GM13976 (cell line): Measurements from ENCODE around the gene RHOF.
A peak's percentile ranks its signal among the peaks of the same experiment; 100 is the strongest.

Source experiments
- DNase-seq: peaks from one replicate; pipeline ENCODE4 v3.0.0; 2012; ENCODE audit warnings: low spot score
- CTCF ChIP-seq: IDR thresholded peaks from 2 replicates; pipeline ENCODE4 v1.5.1; 2012; ENCODE audit warnings: borderline replicate concordance, mild to moderate bottlenecking; ENCODE audit not compliant: insufficient read depth; ENCODE audit errors: extremely low read depth, missing control alignments, control extremely low read depth
- in situ Hi-C: fragments of 300-500 bp; cut with MboI; formaldehyde crosslinking; loops from one replicate; pipeline ENCODE4 v1.12.0; 2022; ENCODE audit warnings: low sequenced_read_pairs, mixed read lengths, inconsistent platforms; ENCODE audit not compliant: unreplicated experiment

Gene RHOF

GRCh38 chr12:121796855-121797751 is 3.6 kb upstream of the RHOF start:
- DNase-seq: no peak
- TF ChIP-seq CTCF: no peak
- in situ Hi-C loops: no loop called here

GRCh38 chr12:121795034-121795968 is 1.8 kb upstream of the RHOF start:
- TF ChIP-seq CTCF: peak; percentile 98
- in situ Hi-C loops: no loop called here
- peak; percentile 83 for DNase-seq

GRCh38 chr12:121794534-121795033 is 1.1 kb upstream of the RHOF start:
- in situ Hi-C loops: no loop called here
- DNase-seq: no peak
- TF ChIP-seq CTCF: no peak

GRCh38 chr12:121793838-121794533 is 498 bp upstream of the RHOF start:
- DNase-seq: peak; percentile 90
- TF ChIP-seq CTCF: peak; percentile 100
- in situ Hi-C loops: no loop called here

- in situ Hi-C loops: no loop called here
- DNase-seq: peak; percentile 76
- no peak for TF ChIP-seq CTCF
Observed at GRCh38 chr12:121792607-121793439, 665 bp downstream of the RHOF start.
